ELF-1 (cell line): Measurements from ENCODE around the gene SAMD10.
A peak's percentile ranks its signal among the peaks of the same experiment; 100 is the strongest.

Experiments
- DNase-seq: peaks from one replicate; pipeline ENCODE4 v3.0.0-alpha.2; 2016; ENCODE audit warnings: low read depth, low spot score

SAMD10 gene

GRCh38 chr20:63957690-63958441 is 21.6 kb downstream of the SAMD10 start:
- peak; percentile 83 for DNase-seq

GRCh38 chr20:63957004-63957689 is 22.3 kb downstream of the SAMD10 start:
- DNase-seq, result peak; percentile 92

GRCh38 chr20:63956664-63957003 is 22.8 kb downstream of the SAMD10 start:
- DNase-seq, result no peak

GRCh38 chr20:63955827-63956663 is 23.4 kb downstream of the SAMD10 start, which contains the start of gene UCKL1:
TSS of gene UCKL1 (minus strand) at chr20:63956416. CDS start at chr20:63956372, 44 bp downstream.
- peak; percentile 86 for DNase-seq

GRCh38 chr20:63955281-63955826 is 24.1 kb downstream of the SAMD10 start:
- peak; percentile 52 for DNase-seq

GRCh38 chr20:63953764-63954429 is 25.5 kb downstream of the SAMD10 start:
- DNase-seq, result no peak

- DNase-seq, result no peak
Observed at GRCh38 chr20:63952769-63953168, 26.7 kb downstream of the SAMD10 start.

- no peak for DNase-seq
Observed at GRCh38 chr20:63952210-63952535, 27.3 kb downstream of the SAMD10 start.

GRCh38 chr20:63951398-63952209 is 27.8 kb downstream of the SAMD10 start:
- no peak for DNase-seq

GRCh38 chr20:63950701-63951397 is 28.6 kb downstream of the SAMD10 start:
- no peak for DNase-seq

- no peak for DNase-seq
Observed at GRCh38 chr20:63947638-63948456, 31.6 kb downstream of the SAMD10 start.

- DNase-seq, result no peak
Observed at GRCh38 chr20:63946986-63947637, 32.3 kb downstream of the SAMD10 start.

- no peak for DNase-seq
Observed at GRCh38 chr20:63945921-63946920, 33.2 kb downstream of the SAMD10 start.

- no peak for DNase-seq
Observed at GRCh38 chr20:63945031-63945658, 34.3 kb downstream of the SAMD10 start.

- no peak for DNase-seq
Observed at GRCh38 chr20:63944078-63944941, 35.1 kb downstream of the SAMD10 start.

- DNase-seq, result no peak
Observed at GRCh38 chr20:63943808-63944077, 35.7 kb downstream of the SAMD10 start.
